Mesenteric fat pad (tissue), 1 donor: ENCODE data around the gene IL21. TPM values are rescaled to one million over a fixed set of nuclear protein-coding genes. Genes with fewer than 3 reads are reported as not detected.

ENCODE experiments used
- DNase-seq: peaks from one replicate; pipeline ENCODE4 v3.0.0-alpha.2; 2020; ENCODE audit warnings: low spot score
- total RNA-seq: library from RNA; stranded (reverse); fragmentation: NEBNext Ultra II Directional; extraction: Animal tissue kit (Norgen Biotek cat#: 25700); gene quantifications from one replicate; pipeline ENCODE4 v1.2.1, GENCODE V29; 2021
- donor health status: DM: yes; HTN: yes; CAD: no.

Gene IL21
- total RNA-seq, 1 donor from 2014 or later, result not detected

- DNase-seq, result no peak
Observed at GRCh38 chr4:122633211-122633610, 12.3 kb upstream of the IL21 start.

- no peak for DNase-seq
Observed at GRCh38 chr4:122632396-122633143, 11.7 kb upstream of the IL21 start.

- no peak for DNase-seq
Observed at GRCh38 chr4:122625156-122625555, 4.3 kb upstream of the IL21 start.

GRCh38 chr4:122624205-122624604 is 3.3 kb upstream of the IL21 start:
- no peak for DNase-seq

GRCh38 chr4:122623637-122624166 is 2.8 kb upstream of the IL21 start:
- DNase-seq, result no peak

GRCh38 chr4:122622400-122622799 is 1.5 kb upstream of the IL21 start:
- DNase-seq, result no peak

- DNase-seq, result no peak
Observed at GRCh38 chr4:122619611-122620010, 1.3 kb downstream of the IL21 start.

- DNase-seq, result no peak
Observed at GRCh38 chr4:122617597-122618593, 3.0 kb downstream of the IL21 start.

- DNase-seq, result no peak
Observed at GRCh38 chr4:122616915-122617596, 3.8 kb downstream of the IL21 start.

- DNase-seq, result no peak
Observed at GRCh38 chr4:122614621-122615020, 6.2 kb downstream of the IL21 start.

GRCh38 chr4:122612540-122612939 is 8.3 kb downstream of the IL21 start:
- DNase-seq, result no peak

- no peak for DNase-seq
Observed at GRCh38 chr4:122606364-122607043, 14.4 kb downstream of the IL21 start.

GRCh38 chr4:122604146-122604545 is 16.7 kb downstream of the IL21 start:
- DNase-seq, result no peak

- no peak for DNase-seq
Observed at GRCh38 chr4:122603156-122603574, 17.7 kb downstream of the IL21 start.

- DNase-seq, result no peak
Observed at GRCh38 chr4:122602277-122603142, 18.4 kb downstream of the IL21 start.

GRCh38 chr4:122591196-122591595 is 29.7 kb downstream of the IL21 start:
- DNase-seq, result no peak

GRCh38 chr4:122588453-122589238 is 32.2 kb downstream of the IL21 start:
- DNase-seq, result no peak

- no peak for DNase-seq
Observed at GRCh38 chr4:122584519-122584918, 36.3 kb downstream of the IL21 start.

GRCh38 chr4:122583906-122584305 is 37.0 kb downstream of the IL21 start:
- DNase-seq, result no peak
